ENCODE data around the gene TAC3. TPM values are rescaled to one million over a fixed set of nuclear protein-coding genes. Genes with fewer than 3 reads are reported as not detected.
A peak's percentile ranks its signal among the peaks of the same experiment; 100 is the strongest.

The TAC3 gene
- total RNA-seq, 1 donor from 2014 or later, result not detected

GRCh38 chr12:57009949-57010626, 6.2 kb downstream of the TAC3 start:
- ATAC-seq (no peak), DNase-seq (ENCODE audit: missing footprints) (no peak)
- intact Hi-C loops (cut with DNase I), result loop anchor here (5.0 kb wide), 2 partner anchors 47 to 102 kb away; partner anchors contain the start of gene STAT6

- intact Hi-C loops (cut with DNase I), result loop anchor here (5.0 kb wide), 1 partner anchor 104 kb away; the partner anchor contains the start of gene STAT6
- DNase-seq (ENCODE audit: missing footprints), result no peak
- no peak for ATAC-seq
Measured at GRCh38 chr12:57008178-57008577, 8.2 kb downstream of the TAC3 start.

- no peak for DNase-seq (ENCODE audit: missing footprints)
- no peak for ATAC-seq
- intact Hi-C loops (cut with DNase I), result loop anchor here (5.0 kb wide), 1 partner anchor 105 kb away; the partner anchor contains the start of gene STAT6
Measured at GRCh38 chr12:57006809-57007475, 9.4 kb downstream of the TAC3 start.

DNA sequence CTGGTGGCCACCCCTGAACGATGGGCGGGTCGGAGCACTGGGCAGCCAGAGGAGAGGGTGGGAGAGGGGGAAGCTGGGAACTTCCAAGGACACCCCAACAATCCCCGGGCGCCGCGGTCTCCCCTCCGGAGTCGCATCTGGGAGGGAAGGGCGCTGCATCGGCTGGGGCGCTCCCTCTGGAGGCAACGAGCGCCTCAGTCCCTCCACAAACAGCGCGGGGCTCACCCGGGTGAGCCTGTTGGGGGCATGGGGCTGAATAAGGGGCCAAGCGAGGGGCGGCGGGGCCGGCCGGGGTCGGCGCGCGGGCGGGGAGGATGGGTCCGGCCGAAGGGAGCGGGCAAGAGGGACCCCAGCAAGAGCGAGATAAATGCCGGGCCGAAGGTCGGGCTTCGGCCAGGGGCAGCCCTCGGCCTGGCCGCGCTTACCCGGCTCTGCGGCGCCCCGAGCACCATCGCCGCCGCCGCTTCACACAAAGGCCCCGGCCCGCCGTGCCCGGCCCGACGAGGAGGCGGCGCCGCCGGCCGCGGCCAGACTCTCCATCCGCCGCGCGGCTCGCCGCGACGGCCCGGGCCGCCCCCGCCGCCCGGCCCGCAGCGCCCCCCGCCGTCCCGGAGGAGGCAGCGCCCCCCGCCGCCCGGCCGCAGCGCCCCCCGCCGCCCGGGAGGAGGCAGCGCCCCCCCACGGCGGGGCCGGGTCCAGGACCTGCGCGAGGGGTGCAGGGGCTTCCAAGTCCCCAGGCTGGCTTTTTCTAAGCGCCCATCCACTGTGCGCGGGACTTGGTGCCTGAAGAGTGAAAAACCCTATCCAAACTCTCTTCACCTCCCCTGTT, 10.1 kb downstream of the TAC3 start, which contains the start of gene ZBTB39:
Gene ZBTB39, minus strand, starts transcription at position 567 of the 829 bp plus-strand sequence. CDS start 1,629 bp downstream, outside the sequence.
- intact Hi-C loops (cut with DNase I), result loop anchor here (5.0 kb wide), 1 partner anchor 106 kb away; the partner anchor contains the start of gene STAT6
- ATAC-seq, result peak; percentile 82

GRCh38 chr12:57004651-57005050, 11.7 kb downstream of the TAC3 start:
- intact Hi-C loops (cut with DNase I), result loop anchor here (5.0 kb wide), 3 partner anchors 108 to 247 kb away; partner anchors contain the start of gene STAT6
- DNase-seq (ENCODE audit: missing footprints) (no peak), ATAC-seq (no peak)

More for the DNA sequence above, 10.1 kb downstream of the TAC3 start, which contains the start of gene ZBTB39:
- DNase-seq (ENCODE audit: missing footprints), result peak; percentile 77

DNA sequence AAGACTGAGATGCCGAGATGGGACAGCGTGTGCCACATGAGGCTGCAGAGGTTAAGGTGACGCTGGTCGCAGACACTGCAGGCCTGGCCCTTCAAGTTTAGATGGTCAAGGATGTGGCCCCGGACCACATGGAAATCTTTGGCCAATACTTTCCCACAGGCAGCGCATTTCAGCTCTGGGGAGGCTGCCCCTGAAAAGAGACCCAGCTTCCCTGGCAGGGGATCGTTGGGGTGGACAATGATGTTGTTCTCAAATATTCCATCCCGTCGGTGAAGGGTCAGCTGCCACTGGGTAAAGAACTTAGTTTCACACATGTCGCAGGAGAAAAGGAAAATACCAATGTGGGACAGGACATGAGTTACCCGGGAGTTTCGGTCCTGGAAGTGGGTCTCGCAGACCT, 12.9 kb downstream of the TAC3 start:
- no peak for ATAC-seq
- no peak for DNase-seq (ENCODE audit: missing footprints)
- intact Hi-C loops (cut with DNase I), result loop anchor here (5.0 kb wide), 2 partner anchors 166 to 246 kb away; no protein-coding TSS in a partner anchor

DNA sequence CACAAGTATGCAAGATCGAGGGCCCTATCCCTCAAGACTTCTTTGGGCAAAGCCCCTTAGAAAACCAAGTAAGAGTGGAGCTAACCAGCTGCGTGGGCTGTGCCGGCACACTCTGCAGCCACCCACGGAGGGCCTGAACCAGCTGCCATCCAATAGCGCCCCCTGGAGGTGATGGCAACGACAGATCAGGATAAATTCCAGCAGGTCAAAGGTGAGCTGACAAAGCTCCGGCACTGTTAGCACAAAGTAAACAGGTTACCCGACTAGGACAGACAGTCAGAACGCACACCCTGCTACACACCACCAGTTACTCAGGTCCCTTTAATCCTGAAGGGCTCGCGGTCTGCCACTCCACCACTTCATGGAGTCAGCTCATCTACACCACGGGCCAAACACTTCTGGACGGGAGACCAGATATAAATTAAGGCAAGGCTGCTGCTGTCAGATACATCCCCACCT, 14.9 kb downstream of the TAC3 start:
- DNase-seq (ENCODE audit: missing footprints), result no peak
- peak; percentile 17 for ATAC-seq
- intact Hi-C loops (cut with DNase I), result loop anchor here (1.0 to 5.0 kb wide), 3 partner anchors 54 to 244 kb away; no protein-coding TSS in a partner anchor

- ATAC-seq (no peak), DNase-seq (ENCODE audit: missing footprints) (no peak)
- intact Hi-C loops (cut with DNase I), result loop anchor here (5.0 kb wide), 2 partner anchors 163 to 243 kb away; no protein-coding TSS in a partner anchor
Measured at GRCh38 chr12:57000393-57000792, 15.9 kb downstream of the TAC3 start.

DNA sequence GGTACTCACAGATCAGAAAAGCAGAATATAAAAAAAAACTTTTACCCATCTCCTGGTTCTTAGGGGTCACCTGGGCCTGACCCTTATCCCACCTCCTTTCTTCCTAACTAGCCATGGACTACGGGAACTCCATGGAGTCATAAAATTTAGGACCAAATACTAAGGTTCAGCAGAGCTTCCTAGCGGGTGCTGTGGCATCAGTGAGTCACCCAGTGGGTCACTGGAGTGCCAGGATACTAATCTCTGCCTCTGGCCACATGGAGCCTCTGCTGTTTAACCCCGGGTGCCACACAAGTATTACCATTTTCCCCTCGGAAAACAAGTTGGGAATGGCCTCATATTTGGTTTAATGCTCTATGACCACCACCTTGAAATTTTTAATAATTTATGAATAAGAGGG, 16.9 kb downstream of the TAC3 start:
- ATAC-seq (no peak), DNase-seq (ENCODE audit: missing footprints) (no peak)
- intact Hi-C loops (cut with DNase I), result no loop called here

DNA sequence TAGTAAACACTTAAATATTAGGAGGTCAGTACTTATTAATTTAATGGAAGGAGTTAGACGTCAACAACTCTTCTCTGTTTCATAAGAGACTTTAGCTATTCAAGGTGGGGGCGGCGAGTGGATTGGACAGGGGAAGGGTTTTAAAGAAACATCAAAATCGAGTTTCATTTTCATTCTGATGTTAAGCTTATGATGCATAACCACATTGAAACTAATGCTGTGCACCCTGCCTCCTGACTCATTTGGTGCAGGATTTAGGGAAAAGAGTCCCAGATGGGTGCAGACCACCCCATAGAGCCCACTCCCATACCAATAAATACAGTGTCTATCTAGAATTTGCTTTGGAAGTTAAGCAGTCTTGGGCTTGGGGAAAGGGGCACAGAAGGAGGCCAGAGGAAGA, 17.3 kb downstream of the TAC3 start:
- DNase-seq (ENCODE audit: missing footprints) (no peak), ATAC-seq (no peak)
- intact Hi-C loops (cut with DNase I), result no loop called here

GRCh38 chr12:56998316-56998715, 18.0 kb downstream of the TAC3 start:
- no peak for ATAC-seq
- intact Hi-C loops (cut with DNase I), result no loop called here

GRCh38 chr12:56996793-56997545, 19.4 kb downstream of the TAC3 start:
- ATAC-seq (no peak), DNase-seq (ENCODE audit: missing footprints) (no peak)
- intact Hi-C loops (cut with DNase I), result no loop called here

More at GRCh38 chr12:56998316-56998715, 18.0 kb downstream of the TAC3 start:
- no peak for DNase-seq (ENCODE audit: missing footprints)

- intact Hi-C loops (cut with DNase I), result no loop called here
- DNase-seq (ENCODE audit: missing footprints) (no peak), ATAC-seq (no peak)
Measured at GRCh38 chr12:56995930-56996496, 20.3 kb downstream of the TAC3 start.

GRCh38 chr12:56995201-56995929, 21.0 kb downstream of the TAC3 start:
- intact Hi-C loops (cut with DNase I), result no loop called here
- DNase-seq (ENCODE audit: missing footprints), result no peak
- ATAC-seq, result no peak

- intact Hi-C loops (cut with DNase I), result no loop called here
- DNase-seq (ENCODE audit: missing footprints) (no peak), ATAC-seq (no peak)
Measured at GRCh38 chr12:56994231-56994746, 22.0 kb downstream of the TAC3 start.

- no peak for ATAC-seq
- intact Hi-C loops (cut with DNase I), result no loop called here
- no peak for DNase-seq (ENCODE audit: missing footprints)
Measured at GRCh38 chr12:56993346-56993745, 23.0 kb downstream of the TAC3 start.

All from Right ventricle myocardium inferior (tissue), 1 donor.